ENCODE data around the gene EPPIN. TPM values are rescaled to one million over a fixed set of nuclear protein-coding genes. Genes with fewer than 3 reads are reported as not detected.

The EPPIN gene
- total and polyA plus RNA-seq, 2 donors (not counting 3 experiments of a cell fraction or from before 2014, with no cell fraction given), result not detected

GRCh38 chr20:45578231-45578630 is 31.0 kb upstream of the EPPIN start:
- Histone ChIP-seq H3K79me2 (ENCODE audit: control insufficient read depth, insufficient read depth, low read length) (no peaks in the 10 kb centered on the region), H3K27ac (ENCODE audit: insufficient read depth, low read depth, low read length) (no peak overlapping the region), H3K9ac (replicated peaks; ENCODE audit: extremely low read depth, insufficient read depth, low read length) (no peak overlapping the region), H3K4me1 (ENCODE audit: control insufficient read depth, extremely low read depth, insufficient read depth, low read length) (no peaks in the 10 kb centered on the region), H3K4me2 (ENCODE audit: insufficient read depth, low read length) (no peak overlapping the region), H3K27me3 (ENCODE audit: control insufficient read depth in 2 of 2, insufficient read depth in 2 of 2, low read length in 2 of 2) (peaks cover 0 to 8% of the 10 kb centered on the region in 2 experiments), H4K20me1 (replicated peaks; ENCODE audit: control insufficient read depth, extremely low read depth, insufficient read depth, low read length) (no peaks in the 10 kb centered on the region), H3K9me3 (replicated peaks; ENCODE audit: control insufficient read depth, insufficient read depth, low read length) (no peaks in the 10 kb centered on the region), H3K9me1 (replicated peaks; ENCODE audit: control insufficient read depth, extremely low read depth, insufficient read depth, low read length) (no peaks in the 10 kb centered on the region), H3K4me3 (replicated peaks in 1 of 3; ENCODE audit: insufficient read depth in 1 of 3, low read depth in 1 of 3, low read length in 3 of 3) (no peak overlapping the region), H3K36me3 (ENCODE audit: control insufficient read depth in 2 of 2, extremely low read depth in 1 of 2, insufficient read depth in 2 of 2, low read length in 2 of 2) (no peaks in the 10 kb centered on the region), H2AFZ (ENCODE audit: low read depth, low read length) (no peak overlapping the region)
- DNase-seq (ENCODE audit: low read depth, low spot score), result no peak
- ChIA-PET CTCF (no interaction called here), POLR2A (no interaction called here)
- TF ChIP-seq JUN (IDR thresholded peaks at IDR 0.05; ENCODE audit: borderline replicate concordance, insufficient read depth, insufficient read length, low read depth) (no peak), MYC (IDR thresholded peaks at IDR 0.05; ENCODE audit: low read depth, low read length) (no peak), POLR2AphosphoS5 (IDR thresholded peaks at IDR 0.05; ENCODE audit: insufficient read depth, low read depth, low read length) (no peak), MAX (IDR thresholded peaks at IDR 0.05; ENCODE audit: insufficient read depth, insufficient read length) (no peak), CTCF (IDR thresholded peaks at IDR 0.05; ENCODE audit: extremely low read depth in 1 of 2, insufficient read depth in 1 of 2, low read depth in 1 of 2, low read length in 2 of 2) (no peak), POLR2A (IDR thresholded peaks at IDR 0.05; ENCODE audit: low read depth, low read length) (no peak), GATA2 (IDR thresholded peaks at IDR 0.05; ENCODE audit: insufficient read depth, insufficient read length, low read depth, low read length) (no peak), FOS (IDR thresholded peaks at IDR 0.05; ENCODE audit: borderline replicate concordance, insufficient read depth, low read length) (no peak), EZH2 (IDR thresholded peaks at IDR 0.05; ENCODE audit: borderline replicate concordance, low read depth, low read length, severe bottlenecking) (no peak)
- intact Hi-C loops (cut with micrococcal nuclease) (no loop called here), dilution Hi-C loops (cut with MboI; ENCODE audit: extremely low pct_ligation_motif_present, low sequenced_read_pairs) (no loop called here)
- FAIRE-seq, result no peak
- BruUV-seq (replicated peaks), result no TSS peak

Measured in endothelial cell of umbilical vein (primary cell).